Choroid plexus epithelial cell (primary cell): ENCODE results near the gene C14orf132.

ENCODE experiments used
- DNase-seq: peaks from one replicate; pipeline ENCODE4 v3.0.0-alpha.2; 2010; ENCODE audit warnings: low read depth
- H3K4me3 ChIP-seq: 2 replicates; pipeline ENCODE4 v1.5.1; 2011; ENCODE audit warnings: low read depth, mild to moderate bottlenecking, control low read depth, low read length, moderate library complexity
- CTCF ChIP-seq: conservative IDR thresholded peaks from 2 replicates; pipeline ENCODE4 v1.5.1; 2011; ENCODE audit warnings: low read depth, mild to moderate bottlenecking, control low read depth, inconsistent platforms, low read length, moderate library complexity

C14orf132 gene

GRCh38 chr14:96054661-96055060 lies 15.5 kb downstream of the C14orf132 start:
- DNase-seq, result no peak
- TF ChIP-seq CTCF, result no peak
- H3K4me3 ChIP-seq, result no peak overlapping the region

GRCh38 chr14:96055065-96055752 lies 16.0 kb downstream of the C14orf132 start:
- no peak for TF ChIP-seq CTCF
- no peak overlapping the region for H3K4me3 ChIP-seq
- DNase-seq, result peak; percentile 68

- TF ChIP-seq CTCF, result no peak
- H3K4me3 ChIP-seq, result no peak overlapping the region
Observed at GRCh38 chr14:96055753-96056508, 16.8 kb downstream of the C14orf132 start.

GRCh38 chr14:96056509-96057422 lies 17.6 kb downstream of the C14orf132 start:
- peak; percentile 15 for TF ChIP-seq CTCF

More at GRCh38 chr14:96055753-96056508, 16.8 kb downstream of the C14orf132 start:
- no peak for DNase-seq

GRCh38 chr14:96057738-96058137 lies 18.6 kb downstream of the C14orf132 start:
- H3K4me3 ChIP-seq, result no peak overlapping the region
- TF ChIP-seq CTCF, result no peak

More at GRCh38 chr14:96056509-96057422, 17.6 kb downstream of the C14orf132 start:
- H3K4me3 ChIP-seq, result no peak overlapping the region
- DNase-seq, result no peak

GRCh38 chr14:96058576-96059200 lies 19.5 kb downstream of the C14orf132 start:
- no peak for DNase-seq
- TF ChIP-seq CTCF, result no peak
- H3K4me3 ChIP-seq, result no peak overlapping the region

More at GRCh38 chr14:96057738-96058137, 18.6 kb downstream of the C14orf132 start:
- DNase-seq, result no peak
